ENCODE results near the gene SYT1.
"Not testable (repeated sequence)": the region's sequence is repeated elsewhere in the genome, so short reads cannot be mapped to it uniquely, and the experiment has no call there.

DNA sequence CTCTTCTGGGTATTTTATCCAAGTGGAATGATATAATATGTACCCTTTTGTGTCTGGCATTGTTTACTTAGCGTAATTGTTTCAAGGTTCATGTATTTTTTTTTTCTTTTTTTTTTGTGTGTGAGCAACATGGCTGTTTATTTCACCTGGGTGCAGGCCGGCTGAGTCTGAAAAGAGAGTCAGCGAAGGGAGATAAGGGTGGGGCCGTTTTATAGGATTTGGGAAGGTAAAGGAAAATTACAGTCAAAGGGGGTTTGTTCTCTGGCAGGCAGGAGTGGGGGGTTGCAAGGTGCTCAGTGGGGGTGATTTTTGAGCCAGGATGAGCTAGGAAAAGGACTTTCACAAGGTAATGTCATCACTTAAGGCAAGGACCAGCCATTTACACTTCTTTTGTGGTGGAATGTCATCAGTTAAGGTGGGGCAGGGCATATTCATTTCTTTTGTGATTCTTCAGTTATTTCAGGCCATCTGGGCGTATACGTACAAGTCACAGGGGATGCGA lies 24.0 kb upstream of the SYT1 start:
- TF ChIP-seq POLR2A, POLR2AphosphoS5 (IDR thresholded peaks at IDR 0.05): not testable (repeated sequence)

All from prostate gland (tissue), 1 donor.